DMS 273 treated with DMSO at 0.1 percent for 48 hours (cell line): ENCODE data around the gene H6PD.

Experiments used
- DNase-seq: peaks from one replicate; lab custom pipeline; 2025; lab: John Stamatoyannopoulos, UW

H6PD gene

DNA sequence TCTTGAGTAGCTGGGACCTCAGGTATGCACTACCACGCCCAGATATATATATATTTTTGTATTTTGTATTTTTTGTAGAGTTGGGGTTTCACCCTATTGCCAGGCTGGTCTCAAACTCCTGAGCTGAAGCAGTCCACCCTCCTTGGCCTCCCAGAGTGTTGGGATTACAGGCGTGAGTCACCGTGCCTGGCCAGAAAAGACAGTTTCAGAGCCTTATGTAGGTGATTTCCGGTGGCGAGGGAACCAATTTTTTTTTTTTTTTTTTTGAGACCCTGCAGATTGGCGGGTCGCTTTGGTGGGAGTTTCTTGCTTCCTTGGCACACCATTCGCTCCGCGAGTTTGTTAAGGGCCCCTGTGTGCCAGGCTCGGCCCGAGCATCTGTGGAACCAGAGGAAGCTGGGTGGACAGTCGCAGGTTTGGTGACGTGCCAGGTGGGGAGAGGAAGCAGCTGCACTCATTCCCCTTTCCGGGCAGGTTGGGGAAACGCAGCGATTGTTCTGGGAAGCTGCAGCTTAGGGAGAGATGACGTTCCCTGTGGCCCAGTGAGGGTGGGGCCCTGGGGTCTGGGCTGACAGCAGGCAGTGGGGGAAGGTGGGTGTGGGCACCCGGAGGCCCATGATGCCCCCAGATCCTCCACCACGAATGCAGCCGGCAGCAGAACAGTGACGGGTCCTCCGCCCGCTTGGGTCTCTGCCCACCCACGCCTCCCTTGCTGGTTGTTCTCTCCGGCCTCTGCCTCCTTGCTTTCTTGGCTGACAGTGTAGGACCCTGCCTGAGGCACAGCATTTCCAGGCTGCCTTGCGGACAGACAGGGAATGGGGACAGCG, 83.2 kb downstream of the H6PD start:
- no peak for DNase-seq

DNA sequence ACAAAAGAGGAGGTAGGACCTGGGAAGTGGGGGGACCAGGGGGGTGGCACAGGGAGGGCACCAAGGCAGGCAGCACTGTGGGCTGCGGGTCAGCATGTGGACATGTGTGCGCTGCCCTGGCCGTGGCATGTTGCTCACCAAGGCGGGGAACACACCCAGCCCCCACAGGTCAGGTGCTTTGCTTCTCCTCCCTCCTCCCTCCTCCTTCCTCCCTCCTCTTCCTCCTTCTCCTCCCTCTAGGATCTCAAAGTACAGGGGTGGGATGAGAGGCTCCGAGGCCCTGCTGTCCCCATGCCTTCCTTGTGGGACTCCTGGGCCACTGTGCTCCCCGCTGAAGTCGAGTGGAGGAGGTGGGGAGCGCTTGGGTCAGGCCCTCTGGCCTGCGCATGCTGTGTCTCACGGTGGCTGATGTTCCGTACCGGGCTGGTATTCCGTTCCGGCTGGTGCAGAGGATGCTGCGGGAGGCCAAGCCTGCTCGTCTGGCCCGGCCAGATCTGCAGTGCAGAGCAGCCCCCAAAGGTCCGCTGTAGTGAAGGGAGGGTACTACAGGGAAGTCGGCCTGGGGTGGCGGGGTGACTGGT, 84.7 kb downstream of the H6PD start:
- DNase-seq = no peak

DNA sequence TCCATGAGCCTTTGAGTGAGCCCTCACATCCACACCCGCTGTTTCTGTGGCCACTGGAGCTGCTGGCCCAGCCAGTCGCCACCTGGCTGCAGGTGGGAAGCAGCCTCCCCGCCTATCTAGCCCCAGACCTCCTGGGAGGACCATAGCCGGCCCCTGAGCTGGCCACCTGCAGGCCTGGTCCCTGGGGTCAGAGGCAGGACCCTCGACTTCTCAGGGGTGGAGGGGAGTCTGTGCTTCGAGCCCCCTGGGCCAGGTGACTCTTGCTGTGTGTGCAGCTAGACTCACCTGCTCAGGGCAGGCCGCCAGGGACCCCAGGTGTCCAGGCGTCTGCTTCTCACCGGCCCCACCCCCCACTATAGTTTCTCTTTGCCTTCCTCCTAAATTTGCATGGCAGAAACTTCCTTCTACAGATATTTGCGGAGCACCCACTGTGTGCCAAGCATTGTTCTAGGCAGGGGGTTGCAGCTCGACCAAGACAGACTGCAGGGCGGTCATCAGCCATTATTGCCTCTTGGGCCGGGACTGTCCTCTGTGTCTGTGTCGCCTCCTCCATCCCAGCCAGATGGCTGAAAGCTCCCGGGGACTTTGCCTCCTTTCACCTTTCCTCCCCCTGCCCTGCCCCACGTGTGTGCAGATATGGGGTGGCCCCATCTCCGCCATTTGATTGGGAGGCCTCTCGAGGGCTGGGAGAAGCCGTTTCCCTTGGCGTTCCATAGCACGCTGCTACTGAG, 85.4 kb downstream of the H6PD start:
- DNase-seq = no peak
